H9 (cell line): ENCODE data around the gene MGAT5B. TPM values are rescaled to one million over a fixed set of nuclear protein-coding genes. Genes with fewer than 3 reads are reported as not detected.

ENCODE experiments used
- DNase-seq: peaks from one replicate; pipeline ENCODE4 v3.0.0-alpha.2; 2017
- H2AFZ ChIP-seq: one replicate; pipeline ENCODE4 v1.6.1; 2013; ENCODE audit warnings: mild to moderate bottlenecking, low read length, control low read depth, moderate library complexity
- H2AK5ac ChIP-seq: 2 replicates; pipeline ENCODE4 v1.6.1; 2013; ENCODE audit warnings: low read length, control low read depth, mixed read lengths; ENCODE audit not compliant: insufficient read length
- H2BK120ac ChIP-seq: one replicate; pipeline ENCODE4 v1.6.1; 2013; ENCODE audit warnings: low read depth, mild to moderate bottlenecking, low read length, control low read depth, inconsistent platforms; ENCODE audit not compliant: poor library complexity, severe bottlenecking
- H2BK12ac ChIP-seq: 2 replicates; pipeline ENCODE4 v1.6.1; 2013; ENCODE audit warnings: low read length, control low read depth, mixed read lengths, low read depth; ENCODE audit not compliant: insufficient read length
- H2BK15ac ChIP-seq: 2 replicates; pipeline ENCODE4 v1.6.1; 2013; ENCODE audit warnings: low read depth, low read length, control low read depth
- H2BK20ac ChIP-seq: one replicate; pipeline ENCODE4 v1.6.1; 2013; ENCODE audit warnings: low read depth, mild to moderate bottlenecking, low read length, control low read depth, inconsistent platforms; ENCODE audit not compliant: poor library complexity, severe bottlenecking
- H2BK5ac ChIP-seq: 2 replicates; pipeline ENCODE4 v1.6.1; 2013; ENCODE audit warnings: low read length, control low read depth, mixed read lengths; ENCODE audit not compliant: insufficient read length
- H3K14ac ChIP-seq: 2 replicates; pipeline ENCODE4 v1.6.1; 2013; ENCODE audit warnings: low read length, control low read depth; ENCODE audit not compliant: insufficient read depth
- H3K18ac ChIP-seq: 2 replicates; pipeline ENCODE4 v1.6.1; 2013; ENCODE audit warnings: low read depth, mild to moderate bottlenecking, mixed read lengths, low read length, control low read depth; ENCODE audit not compliant: insufficient read length
- H3K23ac ChIP-seq: 2 replicates; pipeline ENCODE4 v1.6.1; 2013; ENCODE audit warnings: low read length, control low read depth, mixed read lengths, low read depth; ENCODE audit not compliant: insufficient read length
- H3K23me2 ChIP-seq: 2 replicates; pipeline ENCODE4 v1.6.1; 2013; ENCODE audit warnings: low read depth, mild to moderate bottlenecking, mixed read lengths, low read length, control low read depth; ENCODE audit not compliant: insufficient read length, poor library complexity, severe bottlenecking
- H3K27ac ChIP-seq: 2 replicates; pipeline ENCODE4 v1.5.1; 2013; ENCODE audit warnings: low read length, control low read depth, mixed read lengths, low read depth; ENCODE audit not compliant: insufficient read length
- H3K27me3 ChIP-seq: 2 replicates; pipeline ENCODE4 v1.6.1; 2013; ENCODE audit warnings: low read length, control low read depth, inconsistent platforms; ENCODE audit not compliant: insufficient read depth
- H3K4ac ChIP-seq: 2 replicates; pipeline ENCODE4 v1.6.1; 2013; ENCODE audit warnings: low read depth, mild to moderate bottlenecking, control low read depth, inconsistent platforms, low read length, moderate library complexity
- H3K4me1 ChIP-seq: 2 replicates; pipeline ENCODE4 v1.6.1; 2013; ENCODE audit warnings: low read length, control low read depth, inconsistent platforms; ENCODE audit not compliant: insufficient read depth
- H3K4me2 ChIP-seq: 2 replicates; pipeline ENCODE4 v1.6.1; 2013; ENCODE audit warnings: low read length, control low read depth, mixed read lengths; ENCODE audit not compliant: insufficient read length, insufficient read depth
- H3K56ac ChIP-seq: 2 replicates; pipeline ENCODE4 v1.6.1; 2013; ENCODE audit warnings: low read depth, mild to moderate bottlenecking, mixed read lengths, low read length, control low read depth; ENCODE audit not compliant: insufficient read length
- H3K79me1 ChIP-seq: 2 replicates; pipeline ENCODE4 v1.6.1; 2013; ENCODE audit warnings: low read depth, mild to moderate bottlenecking, moderate library complexity, low read length, control low read depth, inconsistent platforms; ENCODE audit not compliant: insufficient read depth, poor library complexity, severe bottlenecking
- H3K79me2 ChIP-seq: 2 replicates; pipeline ENCODE4 v1.6.1; 2013; ENCODE audit warnings: low read length, control low read depth, inconsistent platforms; ENCODE audit not compliant: insufficient read depth
- H3K9ac ChIP-seq: 2 replicates; pipeline ENCODE4 v1.6.1; 2013; ENCODE audit warnings: low read length, control low read depth, mixed read lengths; ENCODE audit not compliant: insufficient read length; ENCODE audit errors: extremely low read depth
- H3K9me3 ChIP-seq: one replicate; pipeline ENCODE4 v1.6.1; 2013; ENCODE audit warnings: low read depth, low read length, inconsistent platforms; ENCODE audit not compliant: control insufficient read depth
- H3T11ph ChIP-seq: one replicate; pipeline ENCODE4 v1.6.1; 2013; ENCODE audit warnings: mild to moderate bottlenecking, low read length, control low read depth, inconsistent platforms
- H4K20me1 ChIP-seq: one replicate; pipeline ENCODE4 v1.6.1; 2013; ENCODE audit not compliant: control insufficient read depth, insufficient read length, insufficient read depth
- H4K5ac ChIP-seq: 2 replicates; pipeline ENCODE4 v1.6.1; 2013; ENCODE audit warnings: low read depth, mild to moderate bottlenecking, mixed read lengths, low read length, control low read depth; ENCODE audit not compliant: insufficient read length
- H4K8ac ChIP-seq: replicated peaks from 2 replicates; pipeline ENCODE4 v1.6.1; 2013; ENCODE audit warnings: low read length, control low read depth, mixed read lengths, low read depth; ENCODE audit not compliant: insufficient read length
- H4K91ac ChIP-seq: 2 replicates; pipeline ENCODE4 v1.6.1; 2013; ENCODE audit warnings: low read depth, mild to moderate bottlenecking, moderate library complexity, mixed read lengths, low read length, control low read depth; ENCODE audit not compliant: insufficient read length
- H3K27ac Mint-ChIP-seq, 3 experiments: 2 replicates in 2 of 3; 3 replicates in 1 of 3; pipeline ENCODE4 v1.8.0; 2020 to 2021; ENCODE audit warnings: mixed read lengths in 3 of 3, mild to moderate bottlenecking in 1 of 3, moderate library complexity in 1 of 3
- H3K27me3 Mint-ChIP-seq: 2 replicates; pipeline ENCODE4 v1.8.0; 2021; ENCODE audit warnings: low read depth, mild to moderate bottlenecking, moderate library complexity, mixed read lengths
- H3K36me3 Mint-ChIP-seq, 3 experiments: 2 replicates in 2 of 3; 3 replicates in 1 of 3; pipeline ENCODE4 v1.8.0; 2020 to 2021; ENCODE audit warnings: low read depth in 3 of 3, mixed read lengths in 3 of 3; ENCODE audit not compliant: insufficient read depth in 1 of 3
- H3K4me1 Mint-ChIP-seq, 2 experiments: 2 replicates each; pipeline ENCODE4 v1.8.0; 2020; ENCODE audit warnings: mixed read lengths in 2 of 2
- H3K4me3 Mint-ChIP-seq, 2 experiments: 2 replicates in 1 of 2; 3 replicates in 1 of 2; pipeline ENCODE4 v1.8.0; 2020 to 2021; ENCODE audit warnings: mild to moderate bottlenecking in 2 of 2, mixed read lengths in 2 of 2, moderate library complexity in 1 of 2
- H3K9me3 Mint-ChIP-seq, 2 experiments: 2 replicates in 1 of 2; 3 replicates in 1 of 2; pipeline ENCODE4 v1.8.0; 2020; ENCODE audit warnings: mild to moderate bottlenecking in 2 of 2, mixed read lengths in 2 of 2, moderate library complexity in 1 of 2
- WGBS: extraction: QIAGEN DNeasy Blood & Tissue Kit; methylation state at CpG from one replicate; pipeline ENCODE4 v1.1.7; 2013; ENCODE audit warnings: missing lambda C conversion rate, low lambda C conversion rate, mixed read lengths; ENCODE audit not compliant: insufficient read length; ENCODE audit errors: extremely low coverage; 5-methylcytosine and 5-hydroxymethylcytosine counted together
- total RNA-seq: library from RNA; stranded (reverse); gene quantifications from 2 replicates; pipeline ENCODE4 v1.2.1, GENCODE V29; 2021
- TF ChIP-seq, protein P1 (sequence below): fragments of 200-600 bp; sonication (generic); conservative IDR thresholded peaks from 3 replicates; pipeline ENCODE4 v1.8.0; 2021; ENCODE audit warnings: antibody characterized with exemption, mild to moderate bottlenecking

The MGAT5B gene
- total RNA-seq, 1 experiment from 2014 or later = 4.9 TPM

GRCh38 chr17:76862079-76862478 lies 6.1 kb upstream of the MGAT5B start:
- H2AK5ac ChIP-seq = no peak overlapping the region
- no peak overlapping the region for H3K56ac ChIP-seq
- H3T11ph ChIP-seq = no peak overlapping the region
- no peak overlapping the region for H4K5ac ChIP-seq
- peaks cover 28% of the 10 kb centered on the region for H3K27me3 Mint-ChIP-seq
- H3K9me3 ChIP-seq = no peaks in the 10 kb centered on the region
- no peak overlapping the region for H3K4me3 Mint-ChIP-seq
- H3K79me2 ChIP-seq = no peaks in the 10 kb centered on the region
- no peak overlapping the region for H3K27ac Mint-ChIP-seq
- no peak overlapping the region for H2BK5ac ChIP-seq
- H3K27ac ChIP-seq = no peak overlapping the region
- H3K18ac ChIP-seq = no peak overlapping the region
- DNase-seq = no peak
- H2AFZ ChIP-seq = no peak overlapping the region
- peaks cover 2 to 7% of the 10 kb centered on the region in 2 experiments for H3K4me1 Mint-ChIP-seq
- H3K23ac ChIP-seq = no peak overlapping the region
- no peak overlapping the region for H2BK120ac ChIP-seq
- H3K4me1 ChIP-seq = peaks cover 2% of the 10 kb centered on the region; the same call in 1 of the 2 replicates
- no peak overlapping the region for H3K14ac ChIP-seq
- H3K23me2 ChIP-seq = no peaks in the 10 kb centered on the region
- no peak overlapping the region for H2BK20ac ChIP-seq
- WGBS = no CpG with 5 or more reads among the region's 9 CpGs
- H3K27me3 ChIP-seq = no peaks in the 10 kb centered on the region
- H4K20me1 ChIP-seq = no peaks in the 10 kb centered on the region
- TF ChIP-seq, protein P1, sequence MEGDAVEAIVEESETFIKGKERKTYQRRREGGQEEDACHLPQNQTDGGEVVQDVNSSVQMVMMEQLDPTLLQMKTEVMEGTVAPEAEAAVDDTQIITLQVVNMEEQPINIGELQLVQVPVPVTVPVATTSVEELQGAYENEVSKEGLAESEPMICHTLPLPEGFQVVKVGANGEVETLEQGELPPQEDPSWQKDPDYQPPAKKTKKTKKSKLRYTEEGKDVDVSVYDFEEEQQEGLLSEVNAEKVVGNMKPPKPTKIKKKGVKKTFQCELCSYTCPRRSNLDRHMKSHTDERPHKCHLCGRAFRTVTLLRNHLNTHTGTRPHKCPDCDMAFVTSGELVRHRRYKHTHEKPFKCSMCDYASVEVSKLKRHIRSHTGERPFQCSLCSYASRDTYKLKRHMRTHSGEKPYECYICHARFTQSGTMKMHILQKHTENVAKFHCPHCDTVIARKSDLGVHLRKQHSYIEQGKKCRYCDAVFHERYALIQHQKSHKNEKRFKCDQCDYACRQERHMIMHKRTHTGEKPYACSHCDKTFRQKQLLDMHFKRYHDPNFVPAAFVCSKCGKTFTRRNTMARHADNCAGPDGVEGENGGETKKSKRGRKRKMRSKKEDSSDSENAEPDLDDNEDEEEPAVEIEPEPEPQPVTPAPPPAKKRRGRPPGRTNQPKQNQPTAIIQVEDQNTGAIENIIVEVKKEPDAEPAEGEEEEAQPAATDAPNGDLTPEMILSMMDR = no peak
- H3K4me2 ChIP-seq = no peak overlapping the region
- H4K91ac ChIP-seq = no peak overlapping the region
- no peak overlapping the region for H2BK12ac ChIP-seq
- H3K9ac ChIP-seq = no peak overlapping the region
- H4K8ac ChIP-seq = no peak overlapping the region
- peaks cover 0 to 2% of the 10 kb centered on the region in 2 experiments; a peak in 2 of 5 replicates for H3K9me3 Mint-ChIP-seq
- H3K36me3 Mint-ChIP-seq = no peaks in the 10 kb centered on the region
- H2BK15ac ChIP-seq = no peak overlapping the region
- H3K79me1 ChIP-seq = no peaks in the 10 kb centered on the region
- H3K4ac ChIP-seq = no peak overlapping the region
